CD4-positive, alpha-beta T cell treated with Interleukin-21 for 1 hour (primary cell): ENCODE measurements around the gene TMEM38A.
A peak's percentile ranks its signal among the peaks of the same experiment; 100 is the strongest.
"Not testable (repeated sequence)": the region's sequence is repeated elsewhere in the genome, so short reads cannot be mapped to it uniquely, and the experiment has no call there.

Source experiments
- DNase-seq: peaks from one replicate; pipeline ENCODE4 v3.0.0-alpha.2; 2020

TMEM38A gene

GRCh38 chr19:16679811-16680210 lies 18.9 kb downstream of the TMEM38A start:
- no peak for DNase-seq

- DNase-seq: no peak
Observed at GRCh38 chr19:16682539-16682938, 21.6 kb downstream of the TMEM38A start.

- no peak for DNase-seq
Observed at GRCh38 chr19:16684216-16684615, 23.3 kb downstream of the TMEM38A start.

GRCh38 chr19:16688084-16688483 lies 27.1 kb downstream of the TMEM38A start:
- DNase-seq: no peak

- no peak for DNase-seq
Observed at GRCh38 chr19:16698914-16699313, 38.0 kb downstream of the TMEM38A start.

- no peak for DNase-seq
Observed at GRCh38 chr19:16702123-16702522, 41.2 kb downstream of the TMEM38A start.

GRCh38 chr19:16703677-16704076 lies 42.7 kb downstream of the TMEM38A start:
- DNase-seq: no peak

GRCh38 chr19:16710870-16711269 lies 49.9 kb downstream of the TMEM38A start:
- DNase-seq: not testable (repeated sequence)

GRCh38 chr19:16712295-16712694 lies 51.4 kb downstream of the TMEM38A start:
- DNase-seq: not testable (repeated sequence)

- DNase-seq: peak; percentile 39
Observed at GRCh38 chr19:16714702-16715287, 53.9 kb downstream of the TMEM38A start.

GRCh38 chr19:16715611-16716010 lies 54.7 kb downstream of the TMEM38A start:
- no peak for DNase-seq

GRCh38 chr19:16721051-16721450 lies 60.1 kb downstream of the TMEM38A start:
- no peak for DNase-seq

GRCh38 chr19:16722591-16722990 lies 61.7 kb downstream of the TMEM38A start:
- DNase-seq: no peak

- no peak for DNase-seq
Observed at GRCh38 chr19:16726916-16727315, 66.0 kb downstream of the TMEM38A start.

GRCh38 chr19:16735650-16736266 lies 74.8 kb downstream of the TMEM38A start:
- DNase-seq: not testable (repeated sequence)

GRCh38 chr19:16736709-16737108 lies 75.8 kb downstream of the TMEM38A start:
- DNase-seq: no peak

GRCh38 chr19:16737911-16738310 lies 77.0 kb downstream of the TMEM38A start:
- no peak for DNase-seq

- DNase-seq: no peak
Observed at GRCh38 chr19:16739546-16739945, 78.6 kb downstream of the TMEM38A start.
